Trophoblast cell (in vitro differentiated cells and primary cell): ENCODE data around the gene DNAJB6.

Source experiments
- DNase-seq, 2 donors: peaks; one replicate each; pipeline ENCODE4 v3.0.0-alpha.2; 2016
- H2AFZ ChIP-seq: 2 replicates; pipeline ENCODE4 v1.6.1; 2013; ENCODE audit warnings: low read length, moderate library complexity, mild to moderate bottlenecking; ENCODE audit not compliant: insufficient read depth, poor library complexity
- H2AK5ac ChIP-seq: 2 replicates; pipeline ENCODE4 v1.6.1; 2013; ENCODE audit warnings: mild to moderate bottlenecking, low read length
- H2BK120ac ChIP-seq: 2 replicates; pipeline ENCODE4 v1.6.1; 2013; ENCODE audit warnings: low read length, mild to moderate bottlenecking, moderate library complexity; ENCODE audit not compliant: insufficient read depth, poor library complexity
- H2BK12ac ChIP-seq: 2 replicates; pipeline ENCODE4 v1.6.1; 2013; ENCODE audit warnings: mild to moderate bottlenecking, low read length, moderate library complexity
- H2BK5ac ChIP-seq: 2 replicates; pipeline ENCODE4 v1.6.1; 2013; ENCODE audit warnings: low read length, low read depth, moderate library complexity, mild to moderate bottlenecking; ENCODE audit not compliant: poor library complexity
- H3K14ac ChIP-seq: 2 replicates; pipeline ENCODE4 v1.6.1; 2013; ENCODE audit warnings: mild to moderate bottlenecking, low read length
- H3K18ac ChIP-seq: 2 replicates; pipeline ENCODE4 v1.6.1; 2013; ENCODE audit warnings: mild to moderate bottlenecking, low read length
- H3K23ac ChIP-seq: 2 replicates; pipeline ENCODE4 v1.6.1; 2013; ENCODE audit warnings: low read length
- H3K27ac ChIP-seq: 2 replicates; pipeline ENCODE4 v1.5.1; 2013; ENCODE audit warnings: low read depth, mild to moderate bottlenecking, inconsistent platforms, low read length, moderate library complexity
- H3K27me3 ChIP-seq: 2 replicates; pipeline ENCODE4 v1.6.1; 2013; ENCODE audit warnings: inconsistent platforms, mild to moderate bottlenecking, low read length, moderate library complexity; ENCODE audit not compliant: insufficient read depth
- H3K36me3 ChIP-seq, 2 experiments: 1 replicate in 1 of 2; 2 replicates in 1 of 2; pipeline ENCODE4 v1.6.1; 2013; ENCODE audit warnings: low read length in 2 of 2, mild to moderate bottlenecking in 2 of 2, moderate library complexity in 1 of 2; ENCODE audit not compliant: insufficient read depth in 2 of 2, control insufficient read depth in 1 of 2
- H3K4ac ChIP-seq: 2 replicates; pipeline ENCODE4 v1.6.1; 2013; ENCODE audit warnings: low read depth, mild to moderate bottlenecking, low read length, moderate library complexity
- H3K4me1 ChIP-seq, 2 experiments: 1 replicate in 1 of 2; 2 replicates in 1 of 2; pipeline ENCODE4 v1.6.1; 2013; ENCODE audit warnings: low read length in 2 of 2, mild to moderate bottlenecking in 2 of 2, moderate library complexity in 1 of 2; ENCODE audit not compliant: insufficient read depth in 2 of 2, control insufficient read depth in 1 of 2
- H3K4me2 ChIP-seq: 2 replicates; pipeline ENCODE4 v1.6.1; 2013; ENCODE audit warnings: inconsistent platforms, mild to moderate bottlenecking, low read length, moderate library complexity
- H3K4me3 ChIP-seq: 2 replicates; pipeline ENCODE4 v1.5.1; 2013; ENCODE audit warnings: mild to moderate bottlenecking, low read depth, low read length, inconsistent platforms
- H3K79me1 ChIP-seq: one replicate; pipeline ENCODE4 v1.6.1; 2013; ENCODE audit warnings: low read length
- H3K79me2 ChIP-seq: 2 replicates; pipeline ENCODE4 v1.6.1; 2013; ENCODE audit warnings: low read length, mild to moderate bottlenecking; ENCODE audit not compliant: control insufficient read depth, insufficient read depth, poor library complexity
- H3K9ac ChIP-seq: 2 replicates; pipeline ENCODE4 v1.6.1; 2013; ENCODE audit warnings: mild to moderate bottlenecking, low read length
- H3K9me3 ChIP-seq: 2 replicates; pipeline ENCODE4 v1.6.1; 2013; ENCODE audit warnings: low read depth, mild to moderate bottlenecking, control low read depth, inconsistent platforms, low read length; ENCODE audit not compliant: insufficient read depth
- H4K12ac ChIP-seq: 2 replicates; pipeline ENCODE4 v1.6.1; 2013; ENCODE audit warnings: low read depth, mild to moderate bottlenecking, low read length, moderate library complexity
- H4K8ac ChIP-seq: 2 replicates; pipeline ENCODE4 v1.6.1; 2013; ENCODE audit warnings: low read depth, mild to moderate bottlenecking, low read length, moderate library complexity
- H4K91ac ChIP-seq: one replicate; pipeline ENCODE4 v1.6.1; 2013; ENCODE audit warnings: low read depth, mild to moderate bottlenecking, low read length, moderate library complexity
- WGBS: extraction: QIAGEN DNeasy Blood & Tissue Kit; methylation state at CpG from one replicate; pipeline ENCODE4 v1.1.7; 2013; ENCODE audit warnings: missing lambda C conversion rate; ENCODE audit not compliant: insufficient read length, insufficient coverage; ENCODE audit errors: extremely low coverage; 5-methylcytosine and 5-hydroxymethylcytosine counted together

Gene DNAJB6

GRCh38 chr7:157409753-157410727 is 73.2 kb downstream of the DNAJB6 start:
- Histone ChIP-seq H2BK120ac (no peak overlapping the region), H3K4ac (no peak overlapping the region), H4K8ac (no peak overlapping the region), H3K36me3 (peaks cover 56 to 62% of the 10 kb centered on the region in 2 experiments), H2BK12ac (no peak overlapping the region), H3K27me3 (no peaks in the 10 kb centered on the region), H4K91ac (no peak overlapping the region), H3K23ac (no peak overlapping the region), H3K9ac (no peak overlapping the region), H4K12ac (no peak overlapping the region), H3K14ac (no peak overlapping the region), H2BK5ac (no peak overlapping the region), H3K79me1 (no peaks in the 10 kb centered on the region), H3K4me3 (no peak overlapping the region), H2AFZ (no peak overlapping the region), H3K4me2 (no peak overlapping the region), H3K18ac (peak overlapping the region; percentile 31), H2AK5ac (no peak overlapping the region), H3K27ac (no peak overlapping the region), H3K4me1 (peaks cover 6 to 8% of the 10 kb centered on the region in 2 experiments), H3K79me2 (peaks cover 1% of the 10 kb centered on the region), H3K9me3 (no peaks in the 10 kb centered on the region)
- WGBS, result no CpG with 5 or more reads among the region's 78 CpGs
- DNase-seq, result no peak

GRCh38 chr7:157410831-157411556 is 74.2 kb downstream of the DNAJB6 start:
- H3K36me3 ChIP-seq, result peaks cover 60 to 68% of the 10 kb centered on the region in 2 experiments
- no peak overlapping the region for H2BK120ac ChIP-seq
- H3K79me2 ChIP-seq, result peaks cover 1% of the 10 kb centered on the region
- no peak for DNase-seq
- H3K18ac ChIP-seq, result no peak overlapping the region
- no peaks in the 10 kb centered on the region for H3K79me1 ChIP-seq
- H3K4ac ChIP-seq, result no peak overlapping the region
- H3K23ac ChIP-seq, result no peak overlapping the region
- H3K4me3 ChIP-seq, result no peak overlapping the region
- H3K4me1 ChIP-seq, result peaks cover 4% of the 10 kb centered on the region in 2 experiments
- H4K12ac ChIP-seq, result no peak overlapping the region
- H3K27me3 ChIP-seq, result no peaks in the 10 kb centered on the region
- H2AK5ac ChIP-seq, result no peak overlapping the region
- WGBS, result no CpG with 5 or more reads among the region's 33 CpGs
- no peak overlapping the region for H4K8ac ChIP-seq
- no peak overlapping the region for H2BK5ac ChIP-seq
- no peak overlapping the region for H2BK12ac ChIP-seq
- no peaks in the 10 kb centered on the region for H3K9me3 ChIP-seq
- no peak overlapping the region for H2AFZ ChIP-seq
- H3K14ac ChIP-seq, result no peak overlapping the region
- no peak overlapping the region for H3K9ac ChIP-seq
- H3K4me2 ChIP-seq, result no peak overlapping the region
- H4K91ac ChIP-seq, result no peak overlapping the region
- H3K27ac ChIP-seq, result no peak overlapping the region

- no peak overlapping the region for H2AFZ ChIP-seq
- H3K27ac ChIP-seq, result no peak overlapping the region
- no peak overlapping the region for H2BK5ac ChIP-seq
- no peak overlapping the region for H2AK5ac ChIP-seq
- H3K23ac ChIP-seq, result no peak overlapping the region
- H2BK12ac ChIP-seq, result no peak overlapping the region
- H3K79me2 ChIP-seq, result peaks cover 1% of the 10 kb centered on the region
- no peak overlapping the region for H4K8ac ChIP-seq
- H3K9ac ChIP-seq, result no peak overlapping the region
- no peaks in the 10 kb centered on the region for H3K9me3 ChIP-seq
- H3K4me3 ChIP-seq, result no peak overlapping the region
- no peaks in the 10 kb centered on the region for H3K27me3 ChIP-seq
- no peak overlapping the region for H3K4ac ChIP-seq
- H4K12ac ChIP-seq, result no peak overlapping the region
- no peak overlapping the region for H4K91ac ChIP-seq
- no peak overlapping the region for H2BK120ac ChIP-seq
- DNase-seq, result peak; percentile 93 to 95
- no peak overlapping the region for H3K18ac ChIP-seq
- H3K4me2 ChIP-seq, result no peak overlapping the region
- no peaks in the 10 kb centered on the region for H3K79me1 ChIP-seq
- WGBS, result no CpG with 5 or more reads among the region's 19 CpGs
- H3K36me3 ChIP-seq, result peaks cover 57 to 69% of the 10 kb centered on the region in 2 experiments
- H3K14ac ChIP-seq, result no peak overlapping the region
- H3K4me1 ChIP-seq, result peaks cover 4% of the 10 kb centered on the region in 2 experiments
Observed at GRCh38 chr7:157411580-157411979, 74.8 kb downstream of the DNAJB6 start.

DNA sequence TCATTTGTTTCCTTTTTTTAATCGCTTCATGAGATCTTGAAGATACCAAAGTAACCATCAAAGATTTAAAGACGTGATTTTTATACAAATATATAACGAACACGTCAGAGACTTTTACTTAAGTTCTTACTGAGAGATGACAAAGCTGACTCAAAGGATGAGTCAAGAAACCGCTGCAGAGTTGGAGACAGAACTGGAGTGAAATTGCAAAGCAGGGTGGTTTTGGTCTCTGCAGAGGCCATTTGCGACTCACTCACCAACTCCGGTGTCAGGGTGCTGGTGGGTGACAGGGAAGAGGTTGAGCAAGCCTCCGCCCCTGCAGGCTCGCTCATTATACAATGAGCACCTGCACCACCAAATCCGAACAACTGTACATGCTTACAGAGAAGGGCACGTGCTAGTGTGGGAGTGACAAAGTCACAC is 75.2 kb downstream of the DNAJB6 start:
- Histone ChIP-seq H2AK5ac (no peak overlapping the region), H3K79me2 (peaks cover 1% of the 10 kb centered on the region), H3K27ac (no peak overlapping the region), H3K14ac (no peak overlapping the region), H3K23ac (no peak overlapping the region), H4K91ac (no peak overlapping the region), H4K12ac (no peak overlapping the region), H3K79me1 (no peaks in the 10 kb centered on the region), H3K4me1 (peaks cover 4% of the 10 kb centered on the region in 2 experiments), H3K4me2 (no peak overlapping the region), H3K36me3 (peaks cover 53 to 72% of the 10 kb centered on the region in 2 experiments), H2BK120ac (no peak overlapping the region), H2BK5ac (no peak overlapping the region), H3K27me3 (no peaks in the 10 kb centered on the region), H3K4ac (no peak overlapping the region), H3K9ac (no peak overlapping the region), H3K9me3 (no peaks in the 10 kb centered on the region), H3K18ac (no peak overlapping the region), H2AFZ (no peak overlapping the region), H4K8ac (no peak overlapping the region), H2BK12ac (no peak overlapping the region), H3K4me3 (no peak overlapping the region)
- DNase-seq, result peak; percentile 32 to 63
- no CpG with 5 or more reads among the region's 11 CpGs for WGBS
